Neural cell (in vitro differentiated cells): ENCODE results near the gene RAPGEF4. TPM values are rescaled to one million over a fixed set of nuclear protein-coding genes. Genes with fewer than 3 reads are reported as not detected.

Experiments
- H2AFZ ChIP-seq: fragments of 200-600, 300-800 bp; sonication (generic), shearing (Covaris generic); 2 replicates; pipeline ENCODE4 v1.6.0; 2014; ENCODE audit warnings: low read depth, mild to moderate bottlenecking, antibody characterized with exemption, low read length, moderate library complexity
- H3F3A ChIP-seq: fragments of 200-600 bp; shearing (Covaris generic); 2 replicates; pipeline ENCODE4 v1.6.1; 2016; ENCODE audit warnings: mild to moderate bottlenecking, moderate library complexity, mixed read lengths, antibody characterized with exemption, low read length; ENCODE audit not compliant: insufficient read depth, poor library complexity, severe bottlenecking
- H3K27ac ChIP-seq: fragments of 200-600, 300-800 bp; sonication (generic), shearing (Covaris generic); 2 replicates; pipeline ENCODE4 v1.5.1; 2014; ENCODE audit warnings: mild to moderate bottlenecking, low read length, moderate library complexity
- H3K27me3 ChIP-seq: fragments of 300-800, 200-600 bp; sonication (generic), shearing (Covaris generic); 2 replicates; pipeline ENCODE4 v1.6.0; 2014; ENCODE audit warnings: mild to moderate bottlenecking, low read depth, low read length, moderate library complexity; ENCODE audit not compliant: insufficient read depth
- H3K36me3 ChIP-seq: fragments of 300-800, 200-600 bp; sonication (generic), shearing (Covaris generic); 2 replicates; pipeline ENCODE4 v1.5.1; 2014; ENCODE audit warnings: mild to moderate bottlenecking, antibody characterized with exemption, low read length, moderate library complexity; ENCODE audit not compliant: insufficient read depth
- H3K4me2 ChIP-seq: fragments of 300-800, 200-600 bp; sonication (generic), shearing (Covaris generic); 2 replicates; pipeline ENCODE4 v1.6.0; 2014; ENCODE audit warnings: mild to moderate bottlenecking, low read length
- H3K4me3 ChIP-seq: fragments of 300-800, 200-600 bp; sonication (generic), shearing (Covaris generic); 2 replicates; pipeline ENCODE4 v1.5.1; 2014; ENCODE audit warnings: mild to moderate bottlenecking, low read length, moderate library complexity
- H3K79me2 ChIP-seq: fragments of 200-600 bp; shearing (Covaris generic); replicated peaks from 2 replicates; pipeline ENCODE4 v1.6.0; 2014; ENCODE audit warnings: mild to moderate bottlenecking, low read length, moderate library complexity; ENCODE audit not compliant: insufficient read depth
- H3K9ac ChIP-seq: fragments of 300-800, 200-600 bp; sonication (generic), shearing (Covaris generic); 2 replicates; pipeline ENCODE4 v1.6.1; 2016; ENCODE audit warnings: mild to moderate bottlenecking, low read length, mixed read lengths
- H3K9me2 ChIP-seq: fragments of 200-600 bp; shearing (Covaris generic); 2 replicates; pipeline ENCODE4 v1.6.1; 2016; ENCODE audit warnings: mild to moderate bottlenecking, low read length, mixed read lengths; ENCODE audit not compliant: insufficient read depth
- H3K9me3 ChIP-seq: fragments of 200-600, 300-800 bp; sonication (generic), shearing (Covaris generic); 2 replicates; pipeline ENCODE4 v1.6.1; 2016; ENCODE audit warnings: mild to moderate bottlenecking, mixed run types, low read length, moderate library complexity, mixed read lengths
- H4K20me1 ChIP-seq: fragments of 200-600 bp; shearing (Covaris generic); 2 replicates; pipeline ENCODE4 v1.6.1; 2016; ENCODE audit warnings: mild to moderate bottlenecking, mixed run types; ENCODE audit not compliant: insufficient read depth
- CTCF ChIP-seq: fragments of 450-650 bp; IDR thresholded peaks from 2 replicates; pipeline ENCODE4 v1.5.1; 2014; ENCODE audit warnings: antibody characterized with exemption, mild to moderate bottlenecking, moderate library complexity; ENCODE audit not compliant: poor library complexity, severe bottlenecking
- EP300 ChIP-seq: fragments of 450-650 bp; conservative IDR thresholded peaks from 2 replicates; pipeline ENCODE4 v1.6.1; 2014; ENCODE audit warnings: antibody characterized with exemption, mild to moderate bottlenecking, moderate library complexity; ENCODE audit not compliant: poor library complexity, severe bottlenecking
- EZH2 ChIP-seq: fragments of 200-600, 300-800 bp; shearing (Covaris generic), sonication (generic); IDR thresholded peaks from 2 replicates; pipeline ENCODE4 v1.6.1; 2014; ENCODE audit warnings: antibody characterized with exemption, low read length, borderline replicate concordance, mild to moderate bottlenecking; ENCODE audit not compliant: insufficient read depth, poor library complexity, severe bottlenecking
- MXI1 ChIP-seq: fragments of 450-650 bp; conservative IDR thresholded peaks from 2 replicates; pipeline ENCODE4 v1.6.1; 2014; ENCODE audit warnings: antibody characterized with exemption, mild to moderate bottlenecking; ENCODE audit not compliant: poor library complexity, severe bottlenecking
- POLR2AphosphoS5 ChIP-seq: IDR thresholded peaks from 2 replicates; pipeline ENCODE4 v1.6.1; 2012
- RAD21 ChIP-seq: fragments of 450-650 bp; conservative IDR thresholded peaks from 2 replicates; pipeline ENCODE4 v1.6.1; 2014; ENCODE audit warnings: antibody characterized with exemption, mild to moderate bottlenecking, moderate library complexity
- REST ChIP-seq: IDR thresholded peaks from 2 replicates; pipeline ENCODE4 v1.6.1; 2012; ENCODE audit warnings: borderline replicate concordance
- SMC3 ChIP-seq: fragments of 450-650 bp; conservative IDR thresholded peaks from 2 replicates; pipeline ENCODE4 v1.6.1; 2014; ENCODE audit warnings: antibody characterized with exemption, mild to moderate bottlenecking, moderate library complexity; ENCODE audit not compliant: poor library complexity
- TAF1 ChIP-seq: IDR thresholded peaks from 2 replicates; pipeline ENCODE4 v1.6.1; 2012; ENCODE audit warnings: low read depth
- polyA plus RNA-seq: library from polyadenylated mRNA; depleted of rRNA; stranded (reverse); fragments of >200 nt; gene quantifications from 2 replicates; pipeline ENCODE4 v1.2.3, GENCODE V29; 2014

RAPGEF4 gene
- polyA plus RNA-seq, 1 donor from 2014 or later = 10.4 TPM

GRCh38 chr2:173021939-173022371 lies 286.3 kb downstream of the RAPGEF4 start:
- Histone ChIP-seq H3K4me2 (no peak overlapping the region), H3K36me3 (no peaks in the 10 kb centered on the region), H3K27ac (no peak overlapping the region), H4K20me1 (no peaks in the 10 kb centered on the region), H3K79me2 (no peaks in the 10 kb centered on the region), H3K9me3 (no peaks in the 10 kb centered on the region), H3K27me3 (no peaks in the 10 kb centered on the region), H3K9ac (no peak overlapping the region), H3K4me3 (no peak overlapping the region), H2AFZ (no peak overlapping the region), H3F3A (no peaks in the 10 kb centered on the region), H3K9me2 (no peaks in the 10 kb centered on the region)
- TF ChIP-seq RAD21 (no peak), CTCF (peak; percentile 11)

- Histone ChIP-seq H3K79me2 (no peaks in the 10 kb centered on the region), H3K4me2 (no peak overlapping the region), H4K20me1 (no peaks in the 10 kb centered on the region), H3K4me3 (no peak overlapping the region), H3K9me3 (no peaks in the 10 kb centered on the region), H3K36me3 (no peaks in the 10 kb centered on the region), H3K27me3 (no peaks in the 10 kb centered on the region), H3K9me2 (no peaks in the 10 kb centered on the region), H3F3A (no peaks in the 10 kb centered on the region), H3K9ac (no peak overlapping the region), H2AFZ (no peak overlapping the region), H3K27ac (no peak overlapping the region)
- TF ChIP-seq REST (no peak), POLR2AphosphoS5 (no peak), EZH2 (no peak), TAF1 (no peak), RAD21 (no peak), CTCF (no peak), EP300 (no peak), MXI1 (no peak), SMC3 (no peak)
These were observed 288.1 kb downstream of the RAPGEF4 start for GRCh38 chr2:173023718-173024117.
